Aorta (tissue), 5 donors: ENCODE measurements around the gene PRR5L. TPM values are rescaled to one million over a fixed set of nuclear protein-coding genes. Genes with fewer than 3 reads are reported as not detected.

Experiments
- ATAC-seq: fragments of 200-7000 bp; cut with Tn5 transposase; one replicate; pipeline ENCODE4 v1.9.1; 2022; ENCODE audit warnings: moderate library complexity; ENCODE audit not compliant: low FRiP score
- DNase-seq, 2 donors: peaks; one replicate each; pipeline ENCODE4 v3.0.0-alpha.2; 2020
- H3K27ac ChIP-seq, 2 donors: one replicate each; pipeline ENCODE4 v1.5.1; 2013; ENCODE audit warnings: low read length in 2 of 2, mild to moderate bottlenecking in 2 of 2, moderate library complexity in 2 of 2, control low read depth in 1 of 2, inconsistent platforms in 1 of 2, low read depth in 1 of 2
- H3K27me3 ChIP-seq, 2 donors: one replicate each; pipeline ENCODE4 v1.6.1; 2013; ENCODE audit warnings: control low read depth in 1 of 2, low read length in 1 of 2, mild to moderate bottlenecking in 1 of 2, moderate library complexity in 1 of 2; ENCODE audit not compliant: insufficient read depth in 2 of 2, control insufficient read depth in 1 of 2
- H3K36me3 ChIP-seq, 2 donors: one replicate each; pipeline ENCODE4 v1.6.1; 2013; ENCODE audit warnings: control low read depth in 1 of 2, low read length in 1 of 2, mild to moderate bottlenecking in 1 of 2; ENCODE audit not compliant: insufficient read depth in 2 of 2, control insufficient read depth in 1 of 2
- H3K4me1 ChIP-seq, 2 donors: one replicate each; pipeline ENCODE4 v1.6.1; 2013; ENCODE audit warnings: low read length in 2 of 2, control low read depth in 1 of 2, mild to moderate bottlenecking in 1 of 2, moderate library complexity in 1 of 2; ENCODE audit not compliant: insufficient read depth in 2 of 2, control insufficient read depth in 1 of 2
- H3K4me3 ChIP-seq, 2 donors: one replicate each; pipeline ENCODE4 v1.5.1; 2013; ENCODE audit warnings: low read length in 2 of 2, control low read depth in 1 of 2, mild to moderate bottlenecking in 1 of 2
- H3K9me3 ChIP-seq: one replicate; pipeline ENCODE4 v1.6.1; 2013; ENCODE audit warnings: mild to moderate bottlenecking, low read length; ENCODE audit not compliant: control insufficient read depth
- WGBS, 2 donors: extraction: QIAGEN DNeasy Blood & Tissue Kit; methylation state at CpG; one replicate each; pipeline ENCODE4 v1.1.7; 2013; 5-methylcytosine and 5-hydroxymethylcytosine counted together
- intact Hi-C, 2 donors: fragments of 100-400 bp; cut with DNase I; formaldehyde crosslinking; loops; one replicate each; pipeline versions ENCODE4 v1.14.2 to v1.15.0; 2022
- polyA plus RNA-seq, 2 donors: library from polyadenylated mRNA; stranded (reverse); fragments of 200-250 nt; gene quantifications; one replicate each; pipeline ENCODE4 v1.2.3, GENCODE V29; 2013
- total RNA-seq, 2 donors: library from RNA; stranded (reverse); fragmentation: NEBNext Ultra II Directional; extraction: Animal tissue kit (Norgen Biotek cat#: 25700); gene quantifications; one replicate each; pipeline ENCODE4 v1.2.1, GENCODE V29; 2021
- donor health status: healthy with polysubstance abuse.
- donor health status: Bipolar disorder and iron deficiency.
- donor health status: DM: no; HTN: no; CAD: no.
- donor health status: DM: no; HTN: no; CAD: no.
- donor health status: DM: yes; HTN: yes; CAD: no.

The PRR5L gene
- total and polyA plus RNA-seq, 4 donors = 3.3 to 15.3 (median 5.4) TPM

- DNase-seq = peak in 1 of 2 donors; percentile 69
- Histone ChIP-seq H3K27ac (no peak overlapping the region), H3K27me3 (no peaks in the 10 kb centered on the region), H3K4me3 (no peak overlapping the region), H3K36me3 (no peaks in the 10 kb centered on the region), H3K9me3 (no peaks in the 10 kb centered on the region), H3K4me1 (peaks cover 0 to 6% of the 10 kb centered on the region in 2 donors)
- 48 to 57% methylated on average over 6 of the region's 6 CpGs for WGBS, 2 donors
- intact Hi-C loops = no loop called here
- ATAC-seq = peak; percentile 53
Observed at GRCh38 chr11:36373016-36374010, 77.2 kb downstream of the PRR5L start.

GRCh38 chr11:36374726-36375125 lies 78.6 kb downstream of the PRR5L start:
- Histone ChIP-seq H3K9me3 (no peaks in the 10 kb centered on the region), H3K36me3 (no peaks in the 10 kb centered on the region), H3K4me3 (no peak overlapping the region), H3K4me1 (peaks cover 0 to 6% of the 10 kb centered on the region in 2 donors), H3K27ac (no peak overlapping the region), H3K27me3 (no peaks in the 10 kb centered on the region)
- DNase-seq (no peak), ATAC-seq (no peak)
- intact Hi-C loops = loop anchor here in 1 of 2 donors (5.0 kb wide), 1 partner anchor 83 kb away; no protein-coding TSS in a partner anchor
- 82 to 86% methylated on average over 4 of the region's 4 CpGs for WGBS, 2 donors

GRCh38 chr11:36375353-36376008 lies 79.4 kb downstream of the PRR5L start:
- WGBS, 2 donors = 62 to 65% methylated on average over 9 of the region's 9 CpGs
- no peak for DNase-seq
- no peaks in the 10 kb centered on the region for H3K36me3 ChIP-seq

GRCh38 chr11:36376009-36376887 lies 80.2 kb downstream of the PRR5L start:
- Histone ChIP-seq H3K27me3 (no peaks in the 10 kb centered on the region), H3K27ac (no peak overlapping the region), H3K36me3 (no peaks in the 10 kb centered on the region), H3K4me1 (peaks cover 0 to 6% of the 10 kb centered on the region in 2 donors), H3K4me3 (peak overlapping the region; percentile 30 to 61), H3K9me3 (no peaks in the 10 kb centered on the region)
- DNase-seq (peak; percentile 66 to 82), ATAC-seq (peak; percentile 42)
- WGBS, 2 donors = 0 to 1% methylated on average over 54 to 55 of the region's 55 CpGs
- intact Hi-C loops = loop anchor here in 1 of 2 donors (5.0 kb wide), 1 partner anchor 81 kb away; no protein-coding TSS in a partner anchor

More at GRCh38 chr11:36375353-36376008, 79.4 kb downstream of the PRR5L start:
- H3K4me1 ChIP-seq = peaks cover 0 to 6% of the 10 kb centered on the region in 2 donors
- ATAC-seq = no peak
- intact Hi-C loops = loop anchor here in 1 of 2 donors (5.0 kb wide), 1 partner anchor 82 kb away; no protein-coding TSS in a partner anchor
- no peak overlapping the region for H3K4me3 ChIP-seq
- H3K27me3 ChIP-seq = no peaks in the 10 kb centered on the region
- H3K9me3 ChIP-seq = no peaks in the 10 kb centered on the region
- H3K27ac ChIP-seq = no peak overlapping the region

- DNase-seq (peak; percentile 81 to 84), ATAC-seq (peak; percentile 83)
- no peaks in the 10 kb centered on the region for H3K27me3 ChIP-seq
- H3K4me1 ChIP-seq = peaks cover 0 to 4% of the 10 kb centered on the region in 2 donors
- H3K4me3 ChIP-seq = peak overlapping the region; percentile 30 to 61
- WGBS, 2 donors = 0% methylated on average over 64 to 68 of the region's 68 CpGs
- no peaks in the 10 kb centered on the region for H3K36me3 ChIP-seq
- H3K27ac ChIP-seq = no peak overlapping the region
- intact Hi-C loops = loop anchor here in 1 of 2 donors (5.0 kb wide), 1 partner anchor 80 kb away; no protein-coding TSS in a partner anchor
- H3K9me3 ChIP-seq = no peaks in the 10 kb centered on the region
Observed at GRCh38 chr11:36376888-36377758, 81.0 kb downstream of the PRR5L start.

GRCh38 chr11:36377759-36378564 lies 81.9 kb downstream of the PRR5L start:
- WGBS, 2 donors = 1 to 3% methylated on average over 22 of the region's 22 CpGs
- peak overlapping the region; percentile 30 to 61 for H3K4me3 ChIP-seq
- H3K4me1 ChIP-seq = peaks cover 0 to 4% of the 10 kb centered on the region in 2 donors
- H3K9me3 ChIP-seq = no peaks in the 10 kb centered on the region
- H3K27me3 ChIP-seq = no peaks in the 10 kb centered on the region
- H3K27ac ChIP-seq = no peak overlapping the region
- intact Hi-C loops = loop anchor here in 1 of 2 donors (5.0 kb wide), 1 partner anchor 79 kb away; no protein-coding TSS in a partner anchor
- no peaks in the 10 kb centered on the region for H3K36me3 ChIP-seq
- DNase-seq (no peak), ATAC-seq (no peak)

- 95 to 96% methylated on average over 3 of the region's 3 CpGs for WGBS, 2 donors
- no peaks in the 10 kb centered on the region for H3K27me3 ChIP-seq
- no peak overlapping the region for H3K27ac ChIP-seq
- intact Hi-C loops = loop anchor here in 1 of 2 donors (5.0 kb wide), 1 partner anchor 78 kb away; no protein-coding TSS in a partner anchor
- no peak for DNase-seq
- H3K4me3 ChIP-seq = no peak overlapping the region
- no peak for ATAC-seq
- H3K9me3 ChIP-seq = no peaks in the 10 kb centered on the region
- no peaks in the 10 kb centered on the region for H3K36me3 ChIP-seq
- H3K4me1 ChIP-seq = peaks cover 0 to 6% of the 10 kb centered on the region in 2 donors
Observed at GRCh38 chr11:36379653-36380052, 83.6 kb downstream of the PRR5L start.
